OCI-LY3 (cell line): ENCODE measurements around the gene CCM2L.

Source experiments
- H2AFZ ChIP-seq: fragments of 200-600, 300-600 bp; shearing (Covaris generic); 2 replicates; pipeline ENCODE4 v1.6.0; 2014; ENCODE audit warnings: antibody characterized with exemption, low read depth, low read length
- H3K27ac ChIP-seq: fragments of 200-600, 300-600 bp; sonication (generic); 2 replicates; pipeline ENCODE4 v1.5.1; 2014; ENCODE audit warnings: mild to moderate bottlenecking, low read length, moderate library complexity, mixed read lengths
- H3K27me3 ChIP-seq: fragments of 200-600, 300-600 bp; sonication (generic); 2 replicates; pipeline ENCODE4 v1.6.1; 2014; ENCODE audit warnings: low read depth, low read length, mixed read lengths
- H3K36me3 ChIP-seq: fragments of 200-600, 300-600 bp; sonication (generic); replicated peaks from 2 replicates; pipeline ENCODE3; 2014; ENCODE audit warnings: low read depth, low read length, mixed read lengths
- H3K4me1 ChIP-seq: fragments of 300-600, 200-600 bp; sonication (generic); 2 replicates; pipeline ENCODE4 v1.6.1; 2014; ENCODE audit warnings: low read length, mixed read lengths
- H3K4me2 ChIP-seq: fragments of 200-600, 300-600 bp; sonication (generic); 2 replicates; pipeline ENCODE4 v1.6.1; 2014; ENCODE audit warnings: low read length, mixed read lengths
- H3K4me3 ChIP-seq: fragments of 300-600, 200-600 bp; sonication (generic); 2 replicates; pipeline ENCODE4 v1.5.1; 2014; ENCODE audit warnings: antibody characterized with exemption, mild to moderate bottlenecking, low read length, moderate library complexity
- H3K79me2 ChIP-seq: fragments of 300-600, 200-600 bp; shearing (Covaris generic); 2 replicates; pipeline ENCODE4 v1.6.1; 2014; ENCODE audit warnings: mild to moderate bottlenecking, low read length, mixed read lengths
- H3K9ac ChIP-seq: fragments of 300-600, 200-600 bp; shearing (Covaris generic); 2 replicates; pipeline ENCODE4 v1.6.0; 2014; ENCODE audit warnings: mild to moderate bottlenecking, low read length, moderate library complexity
- H3K9me3 ChIP-seq: fragments of 200-600, 300-600 bp; shearing (Covaris generic); 2 replicates; pipeline ENCODE4 v1.6.1; 2014; ENCODE audit warnings: low read length, mixed read lengths; ENCODE audit not compliant: insufficient read depth
- H4K20me1 ChIP-seq: fragments of 200-600, 300-600 bp; sonication (generic); 2 replicates; pipeline ENCODE4 v1.6.1; 2016; ENCODE audit warnings: low read length, mixed read lengths; ENCODE audit not compliant: insufficient read depth
- EZH2phosphoT487 ChIP-seq: fragments of 200-600 bp; shearing (Covaris generic); IDR thresholded peaks from 2 replicates; pipeline ENCODE4 v1.6.1; 2018; ENCODE audit warnings: antibody characterized with exemption, mixed run types, low read depth
- TF ChIP-seq, protein P1 (sequence below): fragments of 200-600, 300-600 bp; sonication (generic); IDR thresholded peaks from 2 replicates; pipeline ENCODE4 v1.5.1; 2014; ENCODE audit warnings: antibody characterized with exemption, low read length, low read depth

Gene CCM2L

DNA sequence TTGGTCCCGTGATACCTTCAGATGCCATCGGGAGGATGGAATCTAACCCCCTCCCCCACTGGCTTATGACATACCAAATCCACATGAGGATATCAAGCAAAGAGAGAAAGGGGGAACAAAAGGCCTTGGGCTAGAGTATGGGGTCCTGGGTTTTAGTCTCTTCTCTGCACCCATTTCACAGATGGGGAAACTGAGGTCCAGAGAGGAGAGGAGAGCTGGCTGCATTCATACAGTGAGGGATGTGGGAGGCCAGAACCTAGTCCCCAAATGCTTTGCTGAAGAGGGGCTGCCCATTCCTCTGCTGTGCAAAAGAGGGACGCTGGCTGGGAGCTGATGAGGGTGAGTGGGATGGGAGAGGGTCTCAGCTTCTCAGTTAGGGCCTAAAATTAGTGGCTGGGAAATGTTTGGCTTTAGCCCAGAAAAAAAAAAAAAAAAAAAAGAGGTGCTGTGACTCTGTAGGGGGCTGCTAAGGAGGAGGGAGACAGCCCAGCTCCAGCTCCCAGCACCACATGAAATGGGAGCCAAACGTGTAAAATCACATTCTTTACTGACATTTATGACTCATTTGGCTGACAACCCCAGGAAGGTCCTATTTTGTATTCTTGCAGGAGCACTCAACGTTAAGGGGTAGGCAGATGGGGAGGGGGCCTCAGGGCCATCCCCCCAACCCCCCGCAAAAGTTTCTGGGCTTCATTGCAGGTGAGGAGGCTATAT, 30.4 kb upstream of the CCM2L start:
- H3K79me2 ChIP-seq, result no peaks in the 10 kb centered on the region
- H4K20me1 ChIP-seq, result no peaks in the 10 kb centered on the region
- no peaks in the 10 kb centered on the region for H3K9me3 ChIP-seq
- H3K27ac ChIP-seq, result no peak overlapping the region
- no peak overlapping the region for H3K9ac ChIP-seq
- no peak overlapping the region for H3K4me2 ChIP-seq
- no peak overlapping the region for H2AFZ ChIP-seq
- no peaks in the 10 kb centered on the region for H3K4me1 ChIP-seq
- peaks cover 8% of the 10 kb centered on the region for H3K27me3 ChIP-seq
- H3K4me3 ChIP-seq, result no peak overlapping the region
- no peaks in the 10 kb centered on the region for H3K36me3 ChIP-seq
- TF ChIP-seq, protein P1, sequence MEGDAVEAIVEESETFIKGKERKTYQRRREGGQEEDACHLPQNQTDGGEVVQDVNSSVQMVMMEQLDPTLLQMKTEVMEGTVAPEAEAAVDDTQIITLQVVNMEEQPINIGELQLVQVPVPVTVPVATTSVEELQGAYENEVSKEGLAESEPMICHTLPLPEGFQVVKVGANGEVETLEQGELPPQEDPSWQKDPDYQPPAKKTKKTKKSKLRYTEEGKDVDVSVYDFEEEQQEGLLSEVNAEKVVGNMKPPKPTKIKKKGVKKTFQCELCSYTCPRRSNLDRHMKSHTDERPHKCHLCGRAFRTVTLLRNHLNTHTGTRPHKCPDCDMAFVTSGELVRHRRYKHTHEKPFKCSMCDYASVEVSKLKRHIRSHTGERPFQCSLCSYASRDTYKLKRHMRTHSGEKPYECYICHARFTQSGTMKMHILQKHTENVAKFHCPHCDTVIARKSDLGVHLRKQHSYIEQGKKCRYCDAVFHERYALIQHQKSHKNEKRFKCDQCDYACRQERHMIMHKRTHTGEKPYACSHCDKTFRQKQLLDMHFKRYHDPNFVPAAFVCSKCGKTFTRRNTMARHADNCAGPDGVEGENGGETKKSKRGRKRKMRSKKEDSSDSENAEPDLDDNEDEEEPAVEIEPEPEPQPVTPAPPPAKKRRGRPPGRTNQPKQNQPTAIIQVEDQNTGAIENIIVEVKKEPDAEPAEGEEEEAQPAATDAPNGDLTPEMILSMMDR, result no peak
- no peak for TF ChIP-seq EZH2phosphoT487

DNA sequence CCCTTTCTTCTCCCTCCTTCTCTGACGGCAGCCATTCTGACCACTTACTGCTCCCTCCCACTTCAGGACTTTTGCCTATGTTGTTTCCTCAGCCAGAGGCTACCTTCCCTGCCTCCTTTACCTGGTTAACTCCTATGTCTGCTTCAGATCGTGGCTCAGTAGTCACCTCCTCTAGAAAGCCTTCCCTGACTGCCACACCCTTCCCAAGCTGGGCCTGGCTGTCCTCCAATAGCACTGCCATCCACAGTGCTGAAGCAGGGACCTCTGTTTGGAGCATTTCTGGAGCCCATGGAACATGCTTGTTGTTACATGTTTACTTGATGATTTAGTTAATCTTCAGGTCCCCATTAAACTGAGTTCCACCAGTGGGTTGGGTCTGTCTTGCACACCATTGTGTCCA, 28.5 kb upstream of the CCM2L start:
- Histone ChIP-seq H3K27me3 (peaks cover 6% of the 10 kb centered on the region), H3K36me3 (no peaks in the 10 kb centered on the region), H3K27ac (no peak overlapping the region), H2AFZ (no peak overlapping the region), H3K4me1 (no peaks in the 10 kb centered on the region), H3K4me3 (no peak overlapping the region), H3K4me2 (no peak overlapping the region), H3K79me2 (no peaks in the 10 kb centered on the region), H3K9ac (no peak overlapping the region), H4K20me1 (no peaks in the 10 kb centered on the region), H3K9me3 (no peaks in the 10 kb centered on the region)
- TF ChIP-seq EZH2phosphoT487, result no peak
- TF ChIP-seq, protein P1, result no peak

DNA sequence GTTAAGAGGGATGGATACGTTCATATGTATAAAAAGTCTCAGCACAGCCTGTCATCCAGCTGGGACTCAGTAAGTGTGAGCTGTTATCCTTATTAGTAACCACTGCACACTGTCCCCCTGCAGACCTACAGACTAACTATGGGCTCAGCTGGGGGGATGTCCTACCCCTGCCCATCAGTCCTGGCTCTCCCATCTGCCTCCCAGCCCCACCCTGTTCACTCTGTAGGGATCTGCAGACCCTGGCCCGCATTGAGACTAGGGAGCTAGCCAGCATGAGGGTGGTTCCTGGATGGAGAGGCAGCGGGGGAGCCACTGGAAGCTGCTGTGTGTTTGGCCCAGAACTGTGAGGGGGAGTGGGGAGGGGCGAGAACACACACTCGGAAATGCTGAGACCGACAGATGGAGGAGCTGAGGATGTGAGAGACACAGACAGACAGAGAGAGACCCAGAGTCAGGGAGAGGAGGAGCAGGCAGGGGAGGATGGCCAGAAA, 25.2 kb upstream of the CCM2L start:
- H3K4me3 ChIP-seq, result no peak overlapping the region
- TF ChIP-seq, protein P1, result no peak
- no peak for TF ChIP-seq EZH2phosphoT487
- no peaks in the 10 kb centered on the region for H3K79me2 ChIP-seq
- no peaks in the 10 kb centered on the region for H3K4me1 ChIP-seq
- peaks cover 4% of the 10 kb centered on the region; the same call in 1 of the 2 replicates for H3K27me3 ChIP-seq
- no peaks in the 10 kb centered on the region for H4K20me1 ChIP-seq
- H2AFZ ChIP-seq, result no peak overlapping the region
- H3K4me2 ChIP-seq, result no peak overlapping the region
- H3K9ac ChIP-seq, result no peak overlapping the region
- H3K36me3 ChIP-seq, result no peaks in the 10 kb centered on the region
- no peak overlapping the region for H3K27ac ChIP-seq
- H3K9me3 ChIP-seq, result no peaks in the 10 kb centered on the region

DNA sequence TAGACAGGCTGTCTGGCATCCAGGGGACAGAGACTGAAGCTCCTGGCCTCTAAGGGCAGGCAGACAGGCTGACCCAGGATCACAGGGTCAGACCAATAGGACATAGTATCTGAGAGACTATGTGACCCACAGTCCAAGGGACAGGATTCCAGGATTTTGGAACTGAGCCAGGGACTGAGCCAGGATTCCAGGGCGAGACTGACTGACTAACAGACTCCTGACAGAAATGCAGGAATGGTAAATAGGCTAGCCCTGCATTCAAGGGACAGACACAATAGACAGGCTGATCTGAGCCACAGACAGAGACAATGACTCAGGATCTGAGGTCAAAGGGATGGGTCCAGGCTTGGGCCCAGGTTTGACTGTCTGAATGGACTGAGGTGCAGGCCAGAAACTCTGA, 22.5 kb upstream of the CCM2L start:
- Histone ChIP-seq H3K27ac (no peak overlapping the region), H3K4me3 (no peak overlapping the region), H4K20me1 (no peaks in the 10 kb centered on the region), H3K9ac (no peak overlapping the region), H3K79me2 (no peaks in the 10 kb centered on the region), H3K9me3 (no peaks in the 10 kb centered on the region), H2AFZ (no peak overlapping the region), H3K4me1 (no peaks in the 10 kb centered on the region), H3K27me3 (peaks cover 8% of the 10 kb centered on the region; the same call in 1 of the 2 replicates), H3K4me2 (no peak overlapping the region), H3K36me3 (no peaks in the 10 kb centered on the region)
- TF ChIP-seq, protein P1, result no peak
- TF ChIP-seq EZH2phosphoT487, result no peak
